Measurements from ENCODE around the gene MRPL38.

Gene MRPL38

DNA sequence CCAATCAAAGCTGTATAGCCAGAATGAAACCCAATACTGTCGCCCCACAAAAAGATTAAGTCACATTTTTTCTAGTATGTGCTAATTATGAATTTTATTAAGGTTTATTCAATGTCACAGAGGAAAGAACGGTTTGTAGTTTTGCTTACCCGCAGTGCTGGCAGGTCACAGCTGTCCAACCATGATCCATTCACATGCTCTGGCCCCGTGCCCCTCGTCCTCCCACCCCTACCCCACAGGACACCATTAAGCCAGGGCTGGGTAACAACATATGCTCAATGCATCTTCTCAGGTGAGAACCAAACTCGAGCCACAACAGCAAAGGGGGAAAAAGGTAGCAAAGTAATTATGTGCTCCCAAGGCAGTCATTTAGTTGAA, 36.7 kb upstream of the MRPL38 start:
- 73% methylated on average over 3 of the region's 6 CpGs for whole genome bisulfite sequencing (ENCODE audit: insufficient coverage)
- DNase-seq, result no peak
- Histone ChIP-seq H3K9me3 (ENCODE audit: control extremely low read depth in 1 of 5, control insufficient read depth in 4 of 5, insufficient read depth in 2 of 5, low read depth in 1 of 5, low read length in 4 of 5) (no peaks in the 10 kb centered on the region), H3K27me3 (replicated peaks in 2 of 5; ENCODE audit: control insufficient read depth in 4 of 5, insufficient read depth in 5 of 5, low read length in 4 of 5) (no peaks in the 10 kb centered on the region), H3K27ac (ENCODE audit: insufficient read depth in 1 of 2, low read depth in 1 of 2, low read length in 2 of 2, poor library complexity in 1 of 2, severe bottlenecking in 2 of 2) (peak overlapping the region in 1 of 2 experiments; percentile 85), H3K36me3 (ENCODE audit: control insufficient read depth in 4 of 4, insufficient read depth in 4 of 4, low read length in 3 of 4) (peaks cover 3 to 15% (median 10%) of the 10 kb centered on the region in 4 experiments), H3K4me3 (ENCODE audit: control insufficient read depth in 1 of 7, extremely low read depth in 1 of 7, insufficient read depth in 4 of 7, low read depth in 2 of 7, low read length in 6 of 7) (peak overlapping the region in 6 of 7 experiments; percentile 39 to 90 (median 80)), H3K4me1 (ENCODE audit: control extremely low read depth in 1 of 4, control insufficient read depth in 4 of 4, insufficient read depth in 4 of 4, low read length in 3 of 4) (peaks cover 0 to 13% (median 10%) of the 10 kb centered on the region in 4 experiments)
- POLR2A ChIA-PET, result no interaction called here
- CTCF ChIA-PET, result interaction anchor here (0.9 to 1.2 kb wide), 2 partner anchors 73 to 84 kb away, joined by 3 to 4 read pairs; no protein-coding TSS in a partner anchor

DNA sequence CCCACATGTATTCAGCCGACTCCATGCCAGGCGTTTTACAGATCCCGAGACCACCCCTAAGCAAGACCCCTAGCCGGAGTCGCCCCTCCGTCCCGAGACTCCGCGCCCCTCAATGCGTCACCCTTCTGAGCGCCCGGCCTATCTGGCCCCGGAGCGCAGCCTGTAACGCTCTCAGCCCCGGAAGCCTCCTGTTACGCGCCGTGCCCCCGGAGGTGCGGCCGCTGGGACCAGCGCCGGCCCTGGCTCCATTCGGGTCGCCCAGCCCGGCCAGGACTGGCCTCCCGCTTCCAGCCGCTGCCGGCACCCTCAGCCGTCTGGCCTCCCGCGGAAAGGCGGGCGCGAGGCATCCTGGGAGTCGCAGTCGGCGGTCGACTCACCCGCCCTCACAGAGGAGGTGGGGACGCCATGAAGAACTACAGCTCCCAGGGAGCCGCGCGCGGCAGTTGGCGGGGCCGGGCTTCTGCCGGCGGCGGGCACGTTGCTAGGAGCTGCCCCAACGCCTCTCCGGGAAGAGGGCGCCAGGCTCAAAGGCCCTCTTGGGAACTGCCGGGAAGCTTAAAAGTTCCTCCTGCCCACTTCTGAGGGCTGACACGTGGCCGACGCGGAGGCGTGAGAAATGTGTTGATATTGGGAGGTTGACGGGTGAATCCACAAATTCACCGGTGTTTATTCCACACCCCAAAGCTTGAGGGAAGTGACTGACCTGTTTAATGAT, 36.2 kb upstream of the MRPL38 start, which contains the start of gene FBF1:
Gene FBF1 (minus strand): TSS at position 316 of the 715 bp plus-strand sequence. CDS start 2,893 bp downstream, outside the sequence.
- Histone ChIP-seq H3K4me3 (ENCODE audit: control insufficient read depth in 1 of 7, extremely low read depth in 1 of 7, insufficient read depth in 4 of 7, low read depth in 2 of 7, low read length in 6 of 7) (peak within 1 kb of the TSS; percentile 68 to 90 (median 81)), H3K27me3 (replicated peaks in 2 of 5; ENCODE audit: control insufficient read depth in 4 of 5, insufficient read depth in 5 of 5, low read length in 4 of 5) (no peaks in the 10 kb centered on the region), H3K4me1 (ENCODE audit: control extremely low read depth in 1 of 4, control insufficient read depth in 4 of 4, insufficient read depth in 4 of 4, low read length in 3 of 4) (peaks cover 0 to 13% (median 10%) of the 10 kb centered on the region in 4 experiments), H3K27ac (ENCODE audit: insufficient read depth in 1 of 2, low read depth in 1 of 2, low read length in 2 of 2, poor library complexity in 1 of 2, severe bottlenecking in 2 of 2) (peak within 1 kb of the TSS; percentile 58 to 85), H3K36me3 (ENCODE audit: control insufficient read depth in 4 of 4, insufficient read depth in 4 of 4, low read length in 3 of 4) (peaks cover 0 to 9% (median 7%) of the 10 kb centered on the region in 4 experiments), H3K9me3 (ENCODE audit: control extremely low read depth in 1 of 5, control insufficient read depth in 4 of 5, insufficient read depth in 2 of 5, low read depth in 1 of 5, low read length in 4 of 5) (no peaks in the 10 kb centered on the region)
- DNase-seq, result peak; percentile 83 to 92 (median 86)
- ChIA-PET CTCF (interaction anchor here (0.9 to 1.2 kb wide), 3 partner anchors 29 to 85 kb away, joined by 3 to 4 read pairs (median 3); no protein-coding TSS in a partner anchor), POLR2A (no interaction called here)
- WGBS (ENCODE audit: insufficient coverage), result 0% methylated on average over 40 of the region's 63 CpGs

DNA sequence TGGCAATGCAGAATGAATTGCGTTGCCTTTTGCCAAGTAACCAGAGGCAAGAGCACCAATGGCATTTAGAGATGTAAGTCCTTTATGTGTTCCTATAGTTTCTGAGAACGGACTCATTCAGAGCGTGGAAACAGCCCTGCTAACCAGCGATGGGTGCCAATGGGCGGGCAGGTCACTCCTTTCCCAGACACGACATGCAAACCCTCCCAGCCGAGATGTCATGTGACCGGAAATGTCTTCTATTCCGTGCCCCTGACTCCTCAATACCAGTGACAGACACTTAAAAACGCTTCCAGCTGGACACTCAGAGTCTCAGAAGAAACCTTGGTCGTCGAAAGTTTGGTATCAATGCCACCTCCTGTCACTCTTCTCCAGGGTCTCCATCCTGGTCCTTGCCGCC, 33.0 kb upstream of the MRPL38 start:
- Histone ChIP-seq H3K27ac (ENCODE audit: insufficient read depth in 1 of 2, low read depth in 1 of 2, low read length in 2 of 2, poor library complexity in 1 of 2, severe bottlenecking in 2 of 2) (no peak overlapping the region), H3K27me3 (replicated peaks in 2 of 5; ENCODE audit: control insufficient read depth in 4 of 5, insufficient read depth in 5 of 5, low read length in 4 of 5) (no peaks in the 10 kb centered on the region), H3K4me1 (ENCODE audit: control extremely low read depth in 1 of 4, control insufficient read depth in 4 of 4, insufficient read depth in 4 of 4, low read length in 3 of 4) (peaks cover 0 to 13% (median 10%) of the 10 kb centered on the region in 4 experiments), H3K4me3 (ENCODE audit: control insufficient read depth in 1 of 7, extremely low read depth in 1 of 7, insufficient read depth in 4 of 7, low read depth in 2 of 7, low read length in 6 of 7) (no peak overlapping the region), H3K9me3 (ENCODE audit: control extremely low read depth in 1 of 5, control insufficient read depth in 4 of 5, insufficient read depth in 2 of 5, low read depth in 1 of 5, low read length in 4 of 5) (no peaks in the 10 kb centered on the region), H3K36me3 (ENCODE audit: control insufficient read depth in 4 of 4, insufficient read depth in 4 of 4, low read length in 3 of 4) (peaks cover 0 to 2% (median 0%) of the 10 kb centered on the region in 4 experiments)
- ChIA-PET CTCF (interaction anchor here (1.6 kb wide), 1 partner anchor 12 kb away, joined by 7 read pairs; no protein-coding TSS in a partner anchor), POLR2A (no interaction called here)
- 94% methylated on average over 13 of the region's 13 CpGs for WGBS (ENCODE audit: insufficient coverage)
- DNase-seq, result no peak

DNA sequence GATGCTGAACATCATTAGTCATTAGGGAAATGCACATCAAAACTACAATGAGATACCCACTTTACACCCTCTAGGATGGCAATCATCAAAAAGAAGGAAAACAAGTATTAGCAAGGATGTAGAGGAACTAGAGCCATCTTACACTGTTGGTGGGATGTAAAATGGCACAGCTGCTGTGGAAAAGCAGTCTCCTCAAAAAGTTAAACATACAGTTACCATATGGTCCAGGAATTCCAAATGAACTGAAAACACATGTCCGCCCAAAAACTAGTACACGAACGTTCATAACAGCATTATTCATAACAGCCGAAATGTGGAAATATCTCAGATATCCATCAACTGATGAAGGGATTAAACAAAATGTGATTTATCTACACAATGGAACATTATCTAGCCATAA, 29.1 kb upstream of the MRPL38 start:
- CTCF ChIA-PET, result interaction anchor here (0.7 to 0.8 kb wide), 2 partner anchors 9 to 10 kb away, joined by 3 read pairs; no protein-coding TSS in a partner anchor
- POLR2A ChIA-PET, result interaction anchor here (0.7 kb wide), 1 partner anchor 76 kb away, joined by 4 read pairs; no protein-coding TSS in a partner anchor
- no peaks in the 10 kb centered on the region for H3K4me1 ChIP-seq (ENCODE audit: control extremely low read depth in 1 of 4, control insufficient read depth in 4 of 4, insufficient read depth in 4 of 4, low read length in 3 of 4)
- H3K36me3 ChIP-seq (ENCODE audit: control insufficient read depth in 4 of 4, insufficient read depth in 4 of 4, low read length in 3 of 4), result no peaks in the 10 kb centered on the region
- H3K4me3 ChIP-seq (ENCODE audit: control insufficient read depth in 1 of 7, extremely low read depth in 1 of 7, insufficient read depth in 4 of 7, low read depth in 2 of 7, low read length in 6 of 7), result no peak overlapping the region
- no peaks in the 10 kb centered on the region for H3K9me3 ChIP-seq (ENCODE audit: control extremely low read depth in 1 of 5, control insufficient read depth in 4 of 5, insufficient read depth in 2 of 5, low read depth in 1 of 5, low read length in 4 of 5)
- no peaks in the 10 kb centered on the region for H3K27me3 ChIP-seq (replicated peaks in 2 of 5; ENCODE audit: control insufficient read depth in 4 of 5, insufficient read depth in 5 of 5, low read length in 4 of 5)
- no peak overlapping the region for H3K27ac ChIP-seq (ENCODE audit: insufficient read depth in 1 of 2, low read depth in 1 of 2, low read length in 2 of 2, poor library complexity in 1 of 2, severe bottlenecking in 2 of 2)
- WGBS (ENCODE audit: insufficient coverage), result no CpG with 5 or more reads among the region's 4 CpGs
- no peak for DNase-seq

DNA sequence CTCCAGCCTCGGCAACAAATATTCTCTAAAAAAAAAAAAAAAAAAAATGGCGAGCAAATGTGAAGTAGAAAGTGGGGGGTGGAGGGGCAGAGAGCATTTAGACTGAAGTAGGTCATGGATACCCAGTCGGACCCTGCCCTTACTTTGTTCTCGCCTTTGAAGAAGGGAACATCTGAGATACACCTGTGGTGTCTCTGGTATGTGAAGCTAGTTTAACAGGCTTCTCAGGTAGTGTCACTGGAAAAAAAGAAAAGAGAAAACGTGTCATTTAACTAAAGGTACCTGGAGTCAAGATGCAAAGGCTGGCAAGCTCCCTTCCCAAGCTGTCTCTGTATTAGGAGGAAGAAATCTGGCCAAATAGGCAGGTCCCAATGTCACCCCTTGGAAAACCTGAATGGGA, 28.2 kb upstream of the MRPL38 start:
- Histone ChIP-seq H3K4me3 (ENCODE audit: control insufficient read depth in 1 of 7, extremely low read depth in 1 of 7, insufficient read depth in 4 of 7, low read depth in 2 of 7, low read length in 6 of 7) (no peak overlapping the region), H3K9me3 (ENCODE audit: control extremely low read depth in 1 of 5, control insufficient read depth in 4 of 5, insufficient read depth in 2 of 5, low read depth in 1 of 5, low read length in 4 of 5) (no peaks in the 10 kb centered on the region), H3K36me3 (ENCODE audit: control insufficient read depth in 4 of 4, insufficient read depth in 4 of 4, low read length in 3 of 4) (no peaks in the 10 kb centered on the region), H3K4me1 (ENCODE audit: control extremely low read depth in 1 of 4, control insufficient read depth in 4 of 4, insufficient read depth in 4 of 4, low read length in 3 of 4) (no peaks in the 10 kb centered on the region), H3K27ac (ENCODE audit: insufficient read depth in 1 of 2, low read depth in 1 of 2, low read length in 2 of 2, poor library complexity in 1 of 2, severe bottlenecking in 2 of 2) (no peak overlapping the region), H3K27me3 (replicated peaks in 2 of 5; ENCODE audit: control insufficient read depth in 4 of 5, insufficient read depth in 5 of 5, low read length in 4 of 5) (no peaks in the 10 kb centered on the region)
- POLR2A ChIA-PET, result no interaction called here
- WGBS (ENCODE audit: insufficient coverage), result 100% methylated on average over 3 of the region's 5 CpGs
- DNase-seq, result no peak
- CTCF ChIA-PET, result interaction anchor here (0.8 kb wide), 1 partner anchor 11 kb away, joined by 3 read pairs; no protein-coding TSS in a partner anchor

DNA sequence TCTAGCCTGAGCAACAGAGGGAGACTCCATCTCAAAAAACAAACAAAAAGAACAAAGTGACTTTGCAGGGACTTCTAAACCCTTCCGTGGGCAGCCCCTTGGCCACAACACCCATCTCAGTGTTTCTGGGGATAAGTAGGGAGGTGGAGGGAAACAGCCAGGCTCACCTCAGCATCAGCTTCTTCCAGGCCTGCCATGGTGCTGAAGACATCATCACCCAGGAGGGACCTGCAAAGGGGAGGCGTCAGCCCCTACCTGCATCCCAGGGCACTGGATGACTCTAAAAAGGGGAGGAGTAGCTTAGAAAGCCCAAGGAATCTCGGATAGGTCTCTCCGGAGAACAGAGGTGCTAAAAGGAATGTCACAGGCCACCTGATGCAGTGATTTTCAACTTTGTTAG, 26.4 kb upstream of the MRPL38 start:
- POLR2A ChIA-PET, result no interaction called here
- H3K4me3 ChIP-seq (ENCODE audit: control insufficient read depth in 1 of 7, extremely low read depth in 1 of 7, insufficient read depth in 4 of 7, low read depth in 2 of 7, low read length in 6 of 7), result no peak overlapping the region
- no peak overlapping the region for H3K27ac ChIP-seq (ENCODE audit: insufficient read depth in 1 of 2, low read depth in 1 of 2, low read length in 2 of 2, poor library complexity in 1 of 2, severe bottlenecking in 2 of 2)
- CTCF ChIA-PET, result interaction anchor here (1.0 kb wide), 1 partner anchor 173 kb away, joined by 3 read pairs; the partner anchor contains the start of gene EXOC7
- no peaks in the 10 kb centered on the region for H3K9me3 ChIP-seq (ENCODE audit: control extremely low read depth in 1 of 5, control insufficient read depth in 4 of 5, insufficient read depth in 2 of 5, low read depth in 1 of 5, low read length in 4 of 5)
- H3K36me3 ChIP-seq (ENCODE audit: control insufficient read depth in 4 of 4, insufficient read depth in 4 of 4, low read length in 3 of 4), result peaks cover 0 to 8% (median 4%) of the 10 kb centered on the region in 4 experiments
- peaks cover 0 to 1% (median 0%) of the 10 kb centered on the region in 4 experiments for H3K4me1 ChIP-seq (ENCODE audit: control extremely low read depth in 1 of 4, control insufficient read depth in 4 of 4, insufficient read depth in 4 of 4, low read length in 3 of 4)
- 94% methylated on average over 3 of the region's 4 CpGs for WGBS (ENCODE audit: insufficient coverage)
- DNase-seq, result no peak
- no peaks in the 10 kb centered on the region for H3K27me3 ChIP-seq (replicated peaks in 2 of 5; ENCODE audit: control insufficient read depth in 4 of 5, insufficient read depth in 5 of 5, low read length in 4 of 5)

Data from common myeloid progenitor, CD34-positive (primary cell).